Sciatic nerve (tissue), 2 donors: ENCODE data around the gene SERPINF2. TPM values are rescaled to one million over a fixed set of nuclear protein-coding genes. Genes with fewer than 3 reads are reported as not detected.
"Not testable (repeated sequence)": the region's sequence is repeated elsewhere in the genome, so short reads cannot be mapped to it uniquely, and the experiment has no call there.

ENCODE experiments used
- ATAC-seq: fragments of 200-7000 bp; cut with Tn5 transposase; one replicate; pipeline ENCODE4 v1.9.1; 2020; ENCODE audit warnings: mild to moderate bottlenecking, moderate library complexity
- DNase-seq: peaks from one replicate; pipeline ENCODE4 v3.0.0-alpha.2; 2020; ENCODE audit warnings: low spot score
- intact Hi-C: fragments of 100-400 bp; cut with DNase I; formaldehyde crosslinking; loops from one replicate; pipeline ENCODE4 v1.14.2; 2022
- total RNA-seq: library from RNA; stranded (reverse); fragmentation: NEBNext Ultra II Directional; extraction: Animal tissue kit (Norgen Biotek cat#: 25700); gene quantifications from one replicate; pipeline ENCODE4 v1.2.1, GENCODE V29; 2021
- donor health status: DM: no; HTN: no; CAD: no.
- donor health status: DM: no; HTN: no; CAD: no.

Gene SERPINF2
- total RNA-seq, result 3.2 TPM

- intact Hi-C loops, result no loop called here
- no peak for DNase-seq
- ATAC-seq, result no peak
Measured at GRCh38 chr17:1742371-1743087, at the start of gene SERPINF2. Gene SERPINF2, plus strand, starts transcription at chr17:1742871. Its CDS starts 2,125 bp downstream, at chr17:1744996.

GRCh38 chr17:1693339-1693738, 49.3 kb upstream of the SERPINF2 start:
- intact Hi-C loops, result no loop called here
- no peak for ATAC-seq
- no peak for DNase-seq

- ATAC-seq (no peak), DNase-seq (no peak)
- intact Hi-C loops, result no loop called here
Measured at GRCh38 chr17:1695365-1695764, 47.3 kb upstream of the SERPINF2 start.

- ATAC-seq (no peak), DNase-seq (no peak)
- intact Hi-C loops, result no loop called here
Measured at GRCh38 chr17:1697681-1698080, 45.0 kb upstream of the SERPINF2 start.

GRCh38 chr17:1699891-1700290, 42.8 kb upstream of the SERPINF2 start:
- intact Hi-C loops, DNase-seq, ATAC-seq: not testable (repeated sequence)

- DNase-seq (no peak), ATAC-seq (no peak)
- intact Hi-C loops, result no loop called here
Measured at GRCh38 chr17:1703063-1703462, 39.6 kb upstream of the SERPINF2 start.

- no peak for DNase-seq
- intact Hi-C loops, result no loop called here
- ATAC-seq, result no peak
Measured at GRCh38 chr17:1705004-1705403, 37.7 kb upstream of the SERPINF2 start.

GRCh38 chr17:1707107-1707506, 35.6 kb upstream of the SERPINF2 start:
- intact Hi-C loops, result no loop called here
- DNase-seq (no peak), ATAC-seq (no peak)

- ATAC-seq, intact Hi-C loops, DNase-seq: not testable (repeated sequence)
Measured at GRCh38 chr17:1708791-1709346, 33.8 kb upstream of the SERPINF2 start.

GRCh38 chr17:1709403-1709951, 33.2 kb upstream of the SERPINF2 start:
- no peak for DNase-seq
- intact Hi-C loops, result no loop called here
- ATAC-seq, result no peak

- DNase-seq (peak; percentile 85), ATAC-seq (peak; percentile 38)
- intact Hi-C loops, result no loop called here
Measured at GRCh38 chr17:1709971-1710806, 32.5 kb upstream of the SERPINF2 start, which contains the start of gene TLCD2. Gene TLCD2, minus strand, starts transcription at chr17:1710377. Its CDS starts 135 bp downstream, at chr17:1710242.

GRCh38 chr17:1710807-1711553, 31.7 kb upstream of the SERPINF2 start:
- no peak for DNase-seq
- intact Hi-C loops, result no loop called here

GRCh38 chr17:1711804-1712203, 30.9 kb upstream of the SERPINF2 start:
- DNase-seq, result no peak
- no peak for ATAC-seq
- intact Hi-C loops, result no loop called here

More at GRCh38 chr17:1710807-1711553, 31.7 kb upstream of the SERPINF2 start:
- ATAC-seq, result no peak

GRCh38 chr17:1712271-1712670, 30.4 kb upstream of the SERPINF2 start:
- DNase-seq, result no peak
- intact Hi-C loops, result no loop called here
- no peak for ATAC-seq

GRCh38 chr17:1713160-1713877, 29.4 kb upstream of the SERPINF2 start:
- ATAC-seq (no peak), DNase-seq (no peak)
- intact Hi-C loops, result no loop called here

GRCh38 chr17:1713878-1714426, 28.7 kb upstream of the SERPINF2 start:
- DNase-seq (no peak), ATAC-seq (no peak)
- intact Hi-C loops, result no loop called here

- peak; percentile 99 for DNase-seq
- ATAC-seq, result peak; percentile 70
- intact Hi-C loops, result no loop called here
Measured at GRCh38 chr17:1714427-1714979, 28.2 kb upstream of the SERPINF2 start.
